Neuronal stem cell (in vitro differentiated cells): ENCODE results near the gene MEIS2.

Experiments used
- DNase-seq: peaks from one replicate; pipeline ENCODE4 v3.0.0-alpha.2; 2013; ENCODE audit warnings: low spot score
- H2AFZ ChIP-seq: one replicate; pipeline ENCODE4 v1.6.1; 2013; ENCODE audit warnings: mild to moderate bottlenecking, low read length, inconsistent platforms
- H2AK5ac ChIP-seq: 2 replicates; pipeline ENCODE4 v1.6.1; 2013; ENCODE audit warnings: low read depth, mild to moderate bottlenecking, inconsistent platforms, low read length, moderate library complexity, mixed read lengths
- H2BK120ac ChIP-seq: 2 replicates; pipeline ENCODE4 v1.6.1; 2013; ENCODE audit warnings: low read depth, mild to moderate bottlenecking, inconsistent platforms, low read length, moderate library complexity, mixed read lengths
- H2BK12ac ChIP-seq: one replicate; pipeline ENCODE4 v1.6.1; 2013; ENCODE audit warnings: low read length, inconsistent platforms
- H2BK15ac ChIP-seq: 2 replicates; pipeline ENCODE4 v1.6.1; 2013; ENCODE audit warnings: mild to moderate bottlenecking, low read length, inconsistent platforms, mixed read lengths
- H2BK5ac ChIP-seq: one replicate; pipeline ENCODE4 v1.6.1; 2013; ENCODE audit warnings: inconsistent platforms, mild to moderate bottlenecking, low read length, moderate library complexity
- H3K14ac ChIP-seq: one replicate; pipeline ENCODE4 v1.6.1; 2013; ENCODE audit warnings: low read length, inconsistent platforms
- H3K18ac ChIP-seq: 2 replicates; pipeline ENCODE4 v1.6.1; 2013; ENCODE audit warnings: low read length, inconsistent platforms
- H3K23ac ChIP-seq: 2 replicates; pipeline ENCODE4 v1.6.1; 2013; ENCODE audit warnings: low read depth, mild to moderate bottlenecking, mixed read lengths, low read length, inconsistent platforms; ENCODE audit not compliant: poor library complexity
- H3K27ac ChIP-seq: replicated peaks from 3 replicates; pipeline ENCODE4 v1.5.1; 2013; ENCODE audit warnings: low read length, inconsistent platforms
- H3K27me3 ChIP-seq, 3 experiments: 2 replicates each; pipeline ENCODE4 v1.6.1; 2013; ENCODE audit warnings: low read length in 3 of 3, mild to moderate bottlenecking in 2 of 3, inconsistent platforms in 1 of 3, low read depth in 1 of 3, mixed read lengths in 1 of 3, moderate library complexity in 1 of 3; ENCODE audit not compliant: control insufficient read depth in 3 of 3, insufficient read depth in 3 of 3
- H3K36me3 ChIP-seq, 2 donors: replicated peaks in 1 of 2; 2 replicates each; pipeline ENCODE4 v1.6.1; 2013; ENCODE audit warnings: low read length in 2 of 2; ENCODE audit not compliant: control insufficient read depth in 2 of 2, insufficient read depth in 2 of 2
- H3K4ac ChIP-seq: 2 replicates; pipeline ENCODE4 v1.6.1; 2013; ENCODE audit warnings: inconsistent platforms, mild to moderate bottlenecking, low read length, moderate library complexity
- H3K4me1 ChIP-seq, 2 donors: 1 replicate in 1 of 2; 2 replicates in 1 of 2; pipeline ENCODE4 v1.6.1; 2013; ENCODE audit warnings: low read length in 2 of 2, low read depth in 1 of 2; ENCODE audit not compliant: control insufficient read depth in 2 of 2, insufficient read depth in 1 of 2
- H3K4me2 ChIP-seq: one replicate; pipeline ENCODE4 v1.6.1; 2013; ENCODE audit warnings: mild to moderate bottlenecking, low read length, inconsistent platforms; ENCODE audit not compliant: insufficient read depth, poor library complexity, severe bottlenecking
- H3K4me3 ChIP-seq, 2 donors: 2 replicates each; pipeline ENCODE4 v1.5.1; 2013; ENCODE audit warnings: low read length in 2 of 2, mild to moderate bottlenecking in 2 of 2, inconsistent platforms in 1 of 2, moderate library complexity in 1 of 2
- H3K79me1 ChIP-seq: one replicate; pipeline ENCODE4 v1.6.1; 2013; ENCODE audit warnings: low read depth, mild to moderate bottlenecking, inconsistent platforms, low read length, moderate library complexity
- H3K9ac ChIP-seq: one replicate; pipeline ENCODE4 v1.6.1; 2013; ENCODE audit warnings: mild to moderate bottlenecking, low read depth, low read length, inconsistent platforms; ENCODE audit not compliant: poor library complexity
- H3K9me3 ChIP-seq, 2 donors: replicated peaks in 1 of 2; 2 replicates each; pipeline versions ENCODE3 to v1.6.1; 2013; ENCODE audit warnings: low read length in 2 of 2, mild to moderate bottlenecking in 2 of 2, inconsistent platforms in 1 of 2, low read depth in 1 of 2, mixed read lengths in 1 of 2, moderate library complexity in 1 of 2; ENCODE audit not compliant: control insufficient read depth in 2 of 2, insufficient read depth in 1 of 2
- H4K8ac ChIP-seq: one replicate; pipeline ENCODE4 v1.6.1; 2013; ENCODE audit warnings: low read depth, mild to moderate bottlenecking, inconsistent platforms, low read length, moderate library complexity
- H4K91ac ChIP-seq: one replicate; pipeline ENCODE4 v1.6.1; 2013; ENCODE audit warnings: low read length, low read depth, mild to moderate bottlenecking, inconsistent platforms; ENCODE audit not compliant: poor library complexity
- WGBS, 2 donors: extraction: QIAGEN DNeasy Blood & Tissue Kit; methylation state at CpG; one replicate each; pipeline ENCODE4 v1.1.7; 2013; ENCODE audit warnings: missing lambda C conversion rate in 2 of 2, mixed read lengths in 1 of 2; ENCODE audit not compliant: insufficient read length in 2 of 2, insufficient replicate concordance in 1 of 2; ENCODE audit errors: extremely low coverage in 2 of 2; 5-methylcytosine and 5-hydroxymethylcytosine counted together

The MEIS2 gene

GRCh38 chr15:37034392-37034791 lies 66.0 kb downstream of the MEIS2 start:
- H4K91ac ChIP-seq, result no peak overlapping the region
- no peak overlapping the region for H4K8ac ChIP-seq
- H3K27me3 ChIP-seq, result no peaks in the 10 kb centered on the region
- peak overlapping the region; percentile 1 for H3K14ac ChIP-seq
- peaks cover 11 to 38% of the 10 kb centered on the region in 2 donors for H3K4me1 ChIP-seq
- H2BK5ac ChIP-seq, result peak overlapping the region; percentile 32
- no peaks in the 10 kb centered on the region for H3K9me3 ChIP-seq
- peak overlapping the region; percentile 24 for H3K18ac ChIP-seq
- H3K4ac ChIP-seq, result no peak overlapping the region
- H2AK5ac ChIP-seq, result peak overlapping the region; percentile 49
- peak overlapping the region; percentile 63 for H3K27ac ChIP-seq
- no peak overlapping the region for H2BK15ac ChIP-seq
- H3K4me2 ChIP-seq, result no peak overlapping the region
- H3K36me3 ChIP-seq, result peaks cover 0 to 31% of the 10 kb centered on the region in 2 donors
- H2BK120ac ChIP-seq, result no peak overlapping the region
- no peaks in the 10 kb centered on the region for H3K79me1 ChIP-seq
- H2AFZ ChIP-seq, result no peak overlapping the region
- H3K9ac ChIP-seq, result no peak overlapping the region
- no CpG with 5 or more reads among the region's 7 CpGs for WGBS, 2 donors
- DNase-seq, result no peak
- H3K23ac ChIP-seq, result no peak overlapping the region
- H3K4me3 ChIP-seq, result no peak overlapping the region
- H2BK12ac ChIP-seq, result no peak overlapping the region

GRCh38 chr15:37032091-37032775 lies 68.1 kb downstream of the MEIS2 start:
- no peak overlapping the region for H4K8ac ChIP-seq
- no peak for DNase-seq
- H2BK5ac ChIP-seq, result no peak overlapping the region
- peaks cover 0 to 31% of the 10 kb centered on the region in 2 donors for H3K36me3 ChIP-seq
- no peaks in the 10 kb centered on the region for H3K9me3 ChIP-seq
- H3K79me1 ChIP-seq, result no peaks in the 10 kb centered on the region
- H3K14ac ChIP-seq, result no peak overlapping the region
- H3K4me1 ChIP-seq, result peaks cover 11 to 26% of the 10 kb centered on the region in 2 donors
- no peak overlapping the region for H3K9ac ChIP-seq
- no peak overlapping the region for H3K23ac ChIP-seq
- H3K27me3 ChIP-seq, result no peaks in the 10 kb centered on the region
- no peak overlapping the region for H2AFZ ChIP-seq
- no peak overlapping the region for H2BK120ac ChIP-seq
- no peak overlapping the region for H3K4me2 ChIP-seq
- H3K4ac ChIP-seq, result no peak overlapping the region
- no peak overlapping the region for H3K4me3 ChIP-seq
- no CpG with 5 or more reads among the region's 4 CpGs for WGBS, 2 donors
- H2BK12ac ChIP-seq, result no peak overlapping the region
- H3K27ac ChIP-seq, result no peak overlapping the region
- no peak overlapping the region for H3K18ac ChIP-seq
- no peak overlapping the region for H2AK5ac ChIP-seq
- no peak overlapping the region for H2BK15ac ChIP-seq
- H4K91ac ChIP-seq, result no peak overlapping the region

GRCh38 chr15:37031198-37031597 lies 69.2 kb downstream of the MEIS2 start:
- DNase-seq, result no peak
- H3K4me1 ChIP-seq, result peaks cover 11 to 25% of the 10 kb centered on the region in 2 donors
- H3K36me3 ChIP-seq, result peaks cover 0 to 22% of the 10 kb centered on the region in 2 donors
- H3K14ac ChIP-seq, result no peak overlapping the region
- no peak overlapping the region for H4K8ac ChIP-seq
- H2BK5ac ChIP-seq, result no peak overlapping the region
- H2BK15ac ChIP-seq, result no peak overlapping the region
- H3K9me3 ChIP-seq, result no peaks in the 10 kb centered on the region
- no CpG with 5 or more reads among the region's 4 CpGs for WGBS, 2 donors
- no peak overlapping the region for H2BK12ac ChIP-seq
- no peak overlapping the region for H3K23ac ChIP-seq
- H3K18ac ChIP-seq, result no peak overlapping the region
- no peaks in the 10 kb centered on the region for H3K79me1 ChIP-seq
- no peak overlapping the region for H3K9ac ChIP-seq
- H4K91ac ChIP-seq, result no peak overlapping the region
- no peak overlapping the region for H3K4me3 ChIP-seq
- H3K27me3 ChIP-seq, result no peaks in the 10 kb centered on the region
- no peak overlapping the region for H2BK120ac ChIP-seq
- no peak overlapping the region for H2AFZ ChIP-seq
- no peak overlapping the region for H2AK5ac ChIP-seq
- H3K27ac ChIP-seq, result no peak overlapping the region
- H3K4me2 ChIP-seq, result no peak overlapping the region
- no peak overlapping the region for H3K4ac ChIP-seq

- H3K4me1 ChIP-seq, result peaks cover 7 to 10% of the 10 kb centered on the region in 2 donors
- WGBS, 2 donors, result no CpG with 5 or more reads among the region's 4 CpGs
- H2BK120ac ChIP-seq, result no peak overlapping the region
- no peak overlapping the region for H3K4me3 ChIP-seq
- H3K23ac ChIP-seq, result no peak overlapping the region
- no peaks in the 10 kb centered on the region for H3K27me3 ChIP-seq
- H3K4me2 ChIP-seq, result no peak overlapping the region
- H2AK5ac ChIP-seq, result no peak overlapping the region
- H3K36me3 ChIP-seq, result peaks cover 0 to 9% of the 10 kb centered on the region in 2 donors
- DNase-seq, result no peak
- no peak overlapping the region for H3K27ac ChIP-seq
- H3K4ac ChIP-seq, result no peak overlapping the region
- H2BK15ac ChIP-seq, result no peak overlapping the region
- H3K79me1 ChIP-seq, result no peaks in the 10 kb centered on the region
- no peak overlapping the region for H2BK12ac ChIP-seq
- H3K14ac ChIP-seq, result no peak overlapping the region
- H3K9me3 ChIP-seq, result no peaks in the 10 kb centered on the region
- H2BK5ac ChIP-seq, result no peak overlapping the region
- no peak overlapping the region for H2AFZ ChIP-seq
- no peak overlapping the region for H4K91ac ChIP-seq
- no peak overlapping the region for H3K18ac ChIP-seq
- no peak overlapping the region for H4K8ac ChIP-seq
- H3K9ac ChIP-seq, result no peak overlapping the region
Observed at GRCh38 chr15:37028625-37029296, 71.6 kb downstream of the MEIS2 start.
